SK-N-SH treated with all-trans-retinoic acid at 6 μM for 48 hours (cell line): ENCODE measurements around the gene BCAP29.

Source experiments
- ATAC-seq: fragments of 200-7000 bp; cut with Tn5 transposase; 3 replicates; pipeline ENCODE4 v1.9.1; 2020; ENCODE audit warnings: mild to moderate bottlenecking, moderate library complexity
- BACH2 ChIP-seq: fragments of 250-450 bp; sonication (Bioruptor Pico); IDR thresholded peaks from 2 replicates; pipeline ENCODE4 v1.9.0; 2021; ENCODE audit warnings: mild to moderate bottlenecking, borderline replicate concordance
- CSDC2 ChIP-seq: fragments of 250-450 bp; sonication (Bioruptor Pico); IDR thresholded peaks from 2 replicates; pipeline ENCODE4 v1.5.0; 2020; ENCODE audit warnings: mild to moderate bottlenecking, moderate library complexity
- ESRRG ChIP-seq: fragments of 250-450 bp; sonication (Bioruptor Pico); IDR thresholded peaks from 2 replicates; pipeline ENCODE4 v1.6.1; 2021; ENCODE audit warnings: mild to moderate bottlenecking
- GLIS3 ChIP-seq: fragments of 250-450 bp; sonication (Bioruptor Pico); IDR thresholded peaks from 2 replicates; pipeline ENCODE4 v1.5.0; 2020; ENCODE audit warnings: mild to moderate bottlenecking, moderate library complexity
- ISL1 ChIP-seq: fragments of 250-450 bp; sonication (Bioruptor Pico); IDR thresholded peaks from 2 replicates; pipeline ENCODE4 v2.1.2; 2022; ENCODE audit warnings: mild to moderate bottlenecking, moderate library complexity
- OSR1 ChIP-seq: fragments of 250-450 bp; sonication (Bioruptor Pico); IDR thresholded peaks from 2 replicates; pipeline ENCODE4 v1.8.0; 2022; ENCODE audit warnings: moderate library complexity, mild to moderate bottlenecking, inconsistent platforms
- SNAI2 ChIP-seq: fragments of 250-450 bp; sonication (Bioruptor Pico); IDR thresholded peaks from 2 replicates; pipeline ENCODE4 v1.5.0; 2020; ENCODE audit warnings: mild to moderate bottlenecking, moderate library complexity
- TOX ChIP-seq: fragments of 250-450 bp; sonication (Bioruptor Pico); IDR thresholded peaks from 2 replicates; pipeline ENCODE4 v1.8.0; 2021; ENCODE audit warnings: mild to moderate bottlenecking, moderate library complexity, borderline replicate concordance
- ZC3H10 ChIP-seq: fragments of 250-450 bp; sonication (Bioruptor Pico); IDR thresholded peaks from 2 replicates; pipeline ENCODE4 v1.5.1; 2021; ENCODE audit warnings: mild to moderate bottlenecking, moderate library complexity
- ZFP3 ChIP-seq: fragments of 250-450 bp; sonication (Bioruptor Pico); IDR thresholded peaks from 2 replicates; pipeline ENCODE4 v1.5.0; 2020; ENCODE audit warnings: mild to moderate bottlenecking, moderate library complexity
- ZFP30 ChIP-seq: fragments of 450-650 bp; formaldehyde crosslinking; IDR thresholded peaks from 2 replicates; pipeline ENCODE4 v1.5.0; 2022; ENCODE audit warnings: mild to moderate bottlenecking, moderate library complexity
- ZNF70 ChIP-seq: fragments of 450-650 bp; formaldehyde crosslinking; IDR thresholded peaks from 2 replicates; pipeline ENCODE4 v1.5.0; 2020; ENCODE audit warnings: mild to moderate bottlenecking, moderate library complexity
- ZNF8 ChIP-seq: fragments of 450-650 bp; formaldehyde crosslinking; IDR thresholded peaks from 2 replicates; pipeline ENCODE4 v1.5.0; 2020; ENCODE audit warnings: mild to moderate bottlenecking, moderate library complexity
- TF ChIP-seq, protein P1 (sequence below): fragments of 250-450 bp; sonication (Bioruptor Pico); IDR thresholded peaks from 2 replicates; pipeline ENCODE4 v1.5.1; 2020; ENCODE audit warnings: low read depth, mild to moderate bottlenecking, moderate library complexity
- TF ChIP-seq, protein P2 (sequence below): fragments of 250-450 bp; sonication (Bioruptor Pico); IDR thresholded peaks from 2 replicates; pipeline ENCODE4 v1.8.0; 2021; ENCODE audit warnings: low read depth, mild to moderate bottlenecking, moderate library complexity, borderline replicate concordance
- TF ChIP-seq, protein P3 (sequence below): fragments of 250-450 bp; sonication (Bioruptor Pico); IDR thresholded peaks from 2 replicates; pipeline ENCODE4 v1.8.0; 2020; ENCODE audit warnings: mild to moderate bottlenecking, moderate library complexity, borderline replicate concordance
- TF ChIP-seq, protein P4 (sequence below): fragments of 250-450 bp; sonication (Bioruptor Pico); IDR thresholded peaks from 2 replicates; pipeline ENCODE4 v1.5.0; 2020; ENCODE audit warnings: mild to moderate bottlenecking, moderate library complexity
- TF ChIP-seq, protein P5 (sequence below): fragments of 250-450 bp; sonication (Bioruptor Pico); IDR thresholded peaks from 2 replicates; pipeline ENCODE4 v1.5.1; 2021; ENCODE audit warnings: mild to moderate bottlenecking, moderate library complexity

BCAP29 gene

DNA sequence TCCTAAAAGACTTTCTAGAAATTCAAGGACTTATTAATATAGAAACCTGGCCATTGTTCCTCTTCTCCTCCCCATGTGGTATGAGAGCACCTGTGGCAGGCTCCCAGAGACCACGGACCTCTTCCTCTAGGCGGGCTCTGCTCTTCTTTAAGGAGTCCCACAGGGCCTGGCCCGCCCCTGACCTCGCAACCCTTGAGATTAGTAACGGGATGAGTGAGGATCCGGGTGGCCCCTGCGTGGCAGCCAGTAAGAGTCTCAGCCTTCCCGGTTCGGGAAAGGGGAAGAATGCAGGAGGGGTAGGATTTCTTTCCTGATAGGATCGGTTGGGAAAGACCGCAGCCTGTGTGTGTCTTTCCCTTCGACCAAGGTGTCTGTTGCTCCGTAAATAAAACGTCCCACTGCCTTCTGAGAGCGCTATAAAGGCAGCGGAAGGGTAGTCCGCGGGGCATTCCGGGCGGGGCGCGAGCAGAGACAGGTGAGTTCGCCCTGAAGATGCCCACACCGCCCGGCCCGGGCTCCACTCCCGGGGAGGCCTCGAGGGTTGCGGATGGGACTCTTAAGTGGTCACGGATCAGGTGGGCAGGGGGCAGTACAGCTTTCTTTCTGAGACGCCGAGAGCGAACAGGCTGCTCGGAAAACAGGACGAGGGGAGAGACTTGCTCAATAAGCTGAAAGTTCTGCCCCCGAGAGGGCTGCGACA is 80.5 kb downstream of the BCAP29 start, which contains the start of gene SLC26A4:
TSS of gene SLC26A4 (plus strand) at position 448 of the 700 bp plus-strand sequence. CDS start 814 bp downstream, outside the sequence.
- TF ChIP-seq ZC3H10 (CRISPR knock-in tag) (no peak), TOX (CRISPR knock-in tag) (no peak), ZFP30 (no peak), GLIS3 (no peak), CSDC2 (CRISPR knock-in tag) (no peak)
- TF ChIP-seq, all 23 proteins: peak for 0
- no peak for ATAC-seq

DNA sequence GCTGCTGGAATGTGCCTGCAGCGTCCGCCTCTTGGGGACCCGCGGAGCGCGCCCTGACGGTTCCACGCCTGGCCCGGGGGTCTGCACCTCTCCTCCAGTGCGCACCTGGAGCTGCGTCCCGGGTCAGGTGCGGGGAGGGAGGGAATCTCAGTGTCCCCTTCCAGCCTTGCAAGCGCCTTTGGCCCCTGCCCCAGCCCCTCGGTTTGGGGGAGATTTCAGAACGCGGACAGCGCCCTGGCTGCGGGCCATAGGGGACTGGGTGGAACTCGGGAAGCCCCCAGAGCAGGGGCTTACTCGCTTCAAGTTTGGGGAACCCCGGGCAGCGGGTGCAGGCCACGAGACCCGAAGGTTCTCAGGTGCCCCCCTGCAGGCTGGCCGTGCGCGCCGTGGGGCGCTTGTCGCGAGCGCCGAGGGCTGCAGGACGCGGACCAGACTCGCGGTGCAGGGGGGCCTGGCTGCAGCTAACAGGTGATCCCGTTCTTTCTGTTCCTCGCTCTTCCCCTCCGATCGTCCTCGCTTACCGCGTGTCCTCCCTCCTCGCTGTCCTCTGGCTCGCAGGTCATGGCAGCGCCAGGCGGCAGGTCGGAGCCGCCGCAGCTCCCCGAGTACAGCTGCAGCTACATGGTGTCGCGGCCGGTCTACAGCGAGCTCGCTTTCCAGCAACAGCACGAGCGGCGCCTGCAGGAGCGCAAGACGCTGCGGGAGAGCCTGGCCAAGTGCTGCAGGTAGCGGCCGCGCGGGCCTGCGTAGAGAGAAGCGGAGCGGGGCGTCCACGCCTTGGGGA is 81.2 kb downstream of the BCAP29 start:
- ATAC-seq = peak; percentile 96
- no peak for TF ChIP-seq ISL1
- no peak for TF ChIP-seq OSR1
- TF ChIP-seq, protein P1, sequence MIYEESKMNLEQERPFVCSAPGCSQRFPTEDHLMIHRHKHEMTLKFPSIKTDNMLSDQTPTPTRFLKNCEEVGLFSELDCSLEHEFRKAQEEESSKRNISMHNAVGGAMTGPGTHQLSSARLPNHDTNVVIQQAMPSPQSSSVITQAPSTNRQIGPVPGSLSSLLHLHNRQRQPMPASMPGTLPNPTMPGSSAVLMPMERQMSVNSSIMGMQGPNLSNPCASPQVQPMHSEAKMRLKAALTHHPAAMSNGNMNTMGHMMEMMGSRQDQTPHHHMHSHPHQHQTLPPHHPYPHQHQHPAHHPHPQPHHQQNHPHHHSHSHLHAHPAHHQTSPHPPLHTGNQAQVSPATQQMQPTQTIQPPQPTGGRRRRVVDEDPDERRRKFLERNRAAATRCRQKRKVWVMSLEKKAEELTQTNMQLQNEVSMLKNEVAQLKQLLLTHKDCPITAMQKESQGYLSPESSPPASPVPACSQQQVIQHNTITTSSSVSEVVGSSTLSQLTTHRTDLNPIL = no peak
- peak; percentile 67 for TF ChIP-seq ZFP3
- no peak; the same call in 1 of the 2 replicates for TF ChIP-seq ESRRG (CRISPR knock-in tag)
- TF ChIP-seq, protein P2, sequence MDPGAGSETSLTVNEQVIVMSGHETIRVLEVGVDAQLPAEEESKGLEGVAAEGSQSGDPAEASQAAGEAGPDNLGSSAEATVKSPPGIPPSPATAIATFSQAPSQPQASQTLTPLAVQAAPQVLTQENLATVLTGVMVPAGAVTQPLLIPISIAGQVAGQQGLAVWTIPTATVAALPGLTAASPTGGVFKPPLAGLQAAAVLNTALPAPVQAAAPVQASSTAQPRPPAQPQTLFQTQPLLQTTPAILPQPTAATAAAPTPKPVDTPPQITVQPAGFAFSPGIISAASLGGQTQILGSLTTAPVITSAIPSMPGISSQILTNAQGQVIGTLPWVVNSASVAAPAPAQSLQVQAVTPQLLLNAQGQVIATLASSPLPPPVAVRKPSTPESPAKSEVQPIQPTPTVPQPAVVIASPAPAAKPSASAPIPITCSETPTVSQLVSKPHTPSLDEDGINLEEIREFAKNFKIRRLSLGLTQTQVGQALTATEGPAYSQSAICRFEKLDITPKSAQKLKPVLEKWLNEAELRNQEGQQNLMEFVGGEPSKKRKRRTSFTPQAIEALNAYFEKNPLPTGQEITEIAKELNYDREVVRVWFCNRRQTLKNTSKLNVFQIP = no peak
- TF ChIP-seq, protein P3, sequence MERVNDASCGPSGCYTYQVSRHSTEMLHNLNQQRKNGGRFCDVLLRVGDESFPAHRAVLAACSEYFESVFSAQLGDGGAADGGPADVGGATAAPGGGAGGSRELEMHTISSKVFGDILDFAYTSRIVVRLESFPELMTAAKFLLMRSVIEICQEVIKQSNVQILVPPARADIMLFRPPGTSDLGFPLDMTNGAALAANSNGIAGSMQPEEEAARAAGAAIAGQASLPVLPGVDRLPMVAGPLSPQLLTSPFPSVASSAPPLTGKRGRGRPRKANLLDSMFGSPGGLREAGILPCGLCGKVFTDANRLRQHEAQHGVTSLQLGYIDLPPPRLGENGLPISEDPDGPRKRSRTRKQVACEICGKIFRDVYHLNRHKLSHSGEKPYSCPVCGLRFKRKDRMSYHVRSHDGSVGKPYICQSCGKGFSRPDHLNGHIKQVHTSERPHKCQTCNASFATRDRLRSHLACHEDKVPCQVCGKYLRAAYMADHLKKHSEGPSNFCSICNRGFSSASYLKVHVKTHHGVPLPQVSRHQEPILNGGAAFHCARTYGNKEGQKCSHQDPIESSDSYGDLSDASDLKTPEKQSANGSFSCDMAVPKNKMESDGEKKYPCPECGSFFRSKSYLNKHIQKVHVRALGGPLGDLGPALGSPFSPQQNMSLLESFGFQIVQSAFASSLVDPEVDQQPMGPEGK (CRISPR knock-in tag) = no peak

DNA sequence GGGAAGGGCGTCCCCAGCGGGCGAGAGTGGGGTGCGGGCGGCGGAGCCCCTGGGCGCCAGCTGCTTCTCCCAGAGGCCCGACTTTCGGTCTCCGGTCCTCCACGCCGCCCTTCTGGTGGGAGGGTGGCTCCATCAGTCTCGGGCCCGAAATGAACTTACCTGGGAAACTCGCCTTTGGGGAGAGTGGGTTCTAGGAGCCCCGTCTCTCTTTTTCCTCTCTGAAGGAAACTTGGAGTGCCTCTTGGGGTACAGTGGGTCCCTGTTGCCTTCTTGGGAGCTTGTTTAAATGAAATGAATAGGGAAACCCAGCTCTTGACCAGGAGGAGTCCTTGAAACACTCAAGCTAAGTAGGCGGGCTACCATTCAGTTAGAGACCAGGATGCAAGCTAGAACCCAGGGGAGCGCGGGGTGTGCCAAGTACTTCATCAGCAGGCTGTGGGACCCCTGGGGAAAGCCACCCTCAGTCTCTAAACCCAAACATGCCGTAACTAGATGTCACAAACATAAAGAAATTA is 81.9 kb downstream of the BCAP29 start:
- peak; percentile 18 for ATAC-seq
- TF ChIP-seq BACH2 (CRISPR knock-in tag) (no peak), SNAI2 (CRISPR knock-in tag) (no peak), ZNF70 (CRISPR knock-in tag) (no peak), ZFP3 (no peak), CSDC2 (CRISPR knock-in tag) (no peak), ZC3H10 (CRISPR knock-in tag) (no peak), ISL1 (no peak), ZNF8 (CRISPR knock-in tag) (no peak)
- TF ChIP-seq, protein P1 = no peak
- TF ChIP-seq, protein P4, sequence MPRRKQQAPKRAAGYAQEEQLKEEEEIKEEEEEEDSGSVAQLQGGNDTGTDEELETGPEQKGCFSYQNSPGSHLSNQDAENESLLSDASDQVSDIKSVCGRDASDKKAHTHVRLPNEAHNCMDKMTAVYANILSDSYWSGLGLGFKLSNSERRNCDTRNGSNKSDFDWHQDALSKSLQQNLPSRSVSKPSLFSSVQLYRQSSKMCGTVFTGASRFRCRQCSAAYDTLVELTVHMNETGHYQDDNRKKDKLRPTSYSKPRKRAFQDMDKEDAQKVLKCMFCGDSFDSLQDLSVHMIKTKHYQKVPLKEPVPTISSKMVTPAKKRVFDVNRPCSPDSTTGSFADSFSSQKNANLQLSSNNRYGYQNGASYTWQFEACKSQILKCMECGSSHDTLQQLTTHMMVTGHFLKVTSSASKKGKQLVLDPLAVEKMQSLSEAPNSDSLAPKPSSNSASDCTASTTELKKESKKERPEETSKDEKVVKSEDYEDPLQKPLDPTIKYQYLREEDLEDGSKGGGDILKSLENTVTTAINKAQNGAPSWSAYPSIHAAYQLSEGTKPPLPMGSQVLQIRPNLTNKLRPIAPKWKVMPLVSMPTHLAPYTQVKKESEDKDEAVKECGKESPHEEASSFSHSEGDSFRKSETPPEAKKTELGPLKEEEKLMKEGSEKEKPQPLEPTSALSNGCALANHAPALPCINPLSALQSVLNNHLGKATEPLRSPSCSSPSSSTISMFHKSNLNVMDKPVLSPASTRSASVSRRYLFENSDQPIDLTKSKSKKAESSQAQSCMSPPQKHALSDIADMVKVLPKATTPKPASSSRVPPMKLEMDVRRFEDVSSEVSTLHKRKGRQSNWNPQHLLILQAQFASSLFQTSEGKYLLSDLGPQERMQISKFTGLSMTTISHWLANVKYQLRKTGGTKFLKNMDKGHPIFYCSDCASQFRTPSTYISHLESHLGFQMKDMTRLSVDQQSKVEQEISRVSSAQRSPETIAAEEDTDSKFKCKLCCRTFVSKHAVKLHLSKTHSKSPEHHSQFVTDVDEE (CRISPR knock-in tag) = no peak
- TF ChIP-seq, protein P5, sequence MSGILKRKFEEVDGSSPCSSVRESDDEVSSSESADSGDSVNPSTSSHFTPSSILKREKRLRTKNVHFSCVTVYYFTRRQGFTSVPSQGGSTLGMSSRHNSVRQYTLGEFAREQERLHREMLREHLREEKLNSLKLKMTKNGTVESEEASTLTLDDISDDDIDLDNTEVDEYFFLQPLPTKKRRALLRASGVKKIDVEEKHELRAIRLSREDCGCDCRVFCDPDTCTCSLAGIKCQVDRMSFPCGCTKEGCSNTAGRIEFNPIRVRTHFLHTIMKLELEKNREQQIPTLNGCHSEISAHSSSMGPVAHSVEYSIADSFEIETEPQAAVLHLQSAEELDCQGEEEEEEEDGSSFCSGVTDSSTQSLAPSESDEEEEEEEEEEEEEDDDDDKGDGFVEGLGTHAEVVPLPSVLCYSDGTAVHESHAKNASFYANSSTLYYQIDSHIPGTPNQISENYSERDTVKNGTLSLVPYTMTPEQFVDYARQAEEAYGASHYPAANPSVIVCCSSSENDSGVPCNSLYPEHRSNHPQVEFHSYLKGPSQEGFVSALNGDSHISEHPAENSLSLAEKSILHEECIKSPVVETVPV (CRISPR knock-in tag) = no peak
